ENCODE results near the gene AK5. TPM values are rescaled to one million over a fixed set of nuclear protein-coding genes. Genes with fewer than 3 reads are reported as not detected.

The AK5 gene
- total and polyA plus RNA-seq, 2 of the 13 experiments (the other 11 are each of a cell fraction or from before 2014, with no cell fraction given): not detected

DNA sequence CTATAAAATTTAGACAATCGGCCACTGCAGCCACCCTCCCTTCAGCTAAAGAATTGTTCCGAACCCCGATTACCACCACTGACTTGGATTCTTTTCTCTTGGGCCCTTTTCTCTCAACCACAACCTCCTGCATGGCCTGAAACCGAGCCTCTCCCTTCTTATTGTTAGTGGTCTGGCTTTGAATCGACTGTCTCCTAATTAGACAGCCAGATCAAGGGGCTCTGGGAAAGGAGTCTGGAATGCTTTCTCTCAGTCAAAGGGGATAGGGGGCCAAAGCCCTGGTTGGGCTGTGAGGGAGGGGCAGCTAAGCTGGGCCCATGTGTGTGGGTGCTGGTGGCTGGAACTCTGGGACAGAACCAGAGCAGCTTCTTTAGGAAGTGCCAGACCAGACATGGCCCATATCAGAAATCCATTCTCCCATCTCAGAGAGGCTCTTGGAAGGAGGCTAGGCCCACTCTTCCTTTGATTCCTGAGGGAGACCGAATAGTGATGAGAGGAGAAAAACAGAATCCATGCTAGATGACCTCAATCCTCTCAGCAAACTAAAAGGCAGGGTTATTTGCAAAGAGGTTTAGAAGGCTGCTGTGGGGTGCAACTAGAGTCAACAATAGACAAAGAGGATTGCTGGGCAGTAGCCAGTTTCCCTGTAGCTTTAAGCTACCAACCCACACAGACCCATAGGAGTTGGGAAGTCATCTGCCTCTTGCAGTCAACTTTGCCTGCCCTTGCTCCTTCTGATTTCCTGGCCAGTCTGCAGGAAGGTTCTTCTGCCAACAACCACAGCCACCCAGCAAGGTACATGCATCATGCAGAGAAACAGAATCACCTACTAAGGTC is 117.6 kb downstream of the AK5 start:
- ATAC-seq (no peak), FAIRE-seq (no peak), DNase-seq (ENCODE audit: low spot score) (no peak)
- intact Hi-C loops (cut with micrococcal nuclease; ENCODE audit: unreplicated experiment) (no loop called here), in situ Hi-C loops (cut with HindIII; ENCODE audit: extremely low pct_ligation_motif_present, low pct_unique_long_range_greater_than_20kb) (no loop called here)
- Histone ChIP-seq H4K20me1 (ENCODE audit: insufficient read depth, low read length) (no peaks in the 10 kb centered on the region), H3K9ac (ENCODE audit: insufficient read depth, low read depth, low read length) (no peak overlapping the region), H3K36me3 (replicated peaks in 1 of 2; ENCODE audit: control insufficient read depth in 1 of 2, insufficient read depth in 2 of 2, low read length in 2 of 2) (no peaks in the 10 kb centered on the region), H3K4me1 (ENCODE audit: insufficient read depth, low read length) (no peaks in the 10 kb centered on the region), H2AFZ (ENCODE audit: low read length) (no peak overlapping the region), H3K9me3 (ENCODE audit: low read length) (no peaks in the 10 kb centered on the region), H3K4me2 (ENCODE audit: low read depth, low read length) (no peak overlapping the region), H3K4me3 (replicated peaks in 1 of 3; ENCODE audit: insufficient read depth in 1 of 3, low read depth in 2 of 3, low read length in 3 of 3) (no peak overlapping the region), H3K27me3 (ENCODE audit: control insufficient read depth in 1 of 2, insufficient read depth in 2 of 2, low read length in 2 of 2) (no peaks in the 10 kb centered on the region), H3K79me2 (ENCODE audit: insufficient read depth, low read length) (no peaks in the 10 kb centered on the region), H3K27ac (ENCODE audit: extremely low read length, insufficient read depth, low read length) (no peak overlapping the region)
- WGBS (ENCODE audit: low lambda C conversion rate): 20% methylated on average over 6 of the region's 6 CpGs
- TF ChIP-seq GATAD2A (CRISPR knock-in tag; IDR thresholded peaks at IDR 0.05): no peak
- no peak for TF ChIP-seq ZNF75D (CRISPR knock-in tag; IDR thresholded peaks at IDR 0.05; ENCODE audit: borderline replicate concordance)
- BruUV-seq (replicated peaks): no TSS peak
- POLR2A ChIA-PET: no interaction called here
- CTCF ChIA-PET (ENCODE audit: low intra/inter-chr PET ratio, low total read pairs): no interaction called here

GRCh38 chr1:77400781-77401180 is 119.0 kb downstream of the AK5 start:
- no peaks in the 10 kb centered on the region for H3K27me3 ChIP-seq (ENCODE audit: control insufficient read depth in 1 of 2, insufficient read depth in 2 of 2, low read length in 2 of 2)
- no peak overlapping the region for H3K4me3 ChIP-seq (replicated peaks in 1 of 3; ENCODE audit: insufficient read depth in 1 of 3, low read depth in 2 of 3, low read length in 3 of 3)
- in situ Hi-C loops (cut with HindIII; ENCODE audit: extremely low pct_ligation_motif_present, low pct_unique_long_range_greater_than_20kb) (no loop called here), intact Hi-C loops (cut with micrococcal nuclease; ENCODE audit: unreplicated experiment) (no loop called here)
- H3K9ac ChIP-seq (ENCODE audit: insufficient read depth, low read depth, low read length): no peak overlapping the region
- H3K4me2 ChIP-seq (ENCODE audit: low read depth, low read length): no peak overlapping the region
- no peaks in the 10 kb centered on the region for H3K4me1 ChIP-seq (ENCODE audit: insufficient read depth, low read length)
- POLR2A ChIA-PET: no interaction called here
- H3K27ac ChIP-seq (ENCODE audit: extremely low read length, insufficient read depth, low read length): no peak overlapping the region
- ATAC-seq (no peak), FAIRE-seq (no peak), DNase-seq (ENCODE audit: low spot score) (no peak)
- BruUV-seq (replicated peaks): no TSS peak
- no peaks in the 10 kb centered on the region for H3K79me2 ChIP-seq (ENCODE audit: insufficient read depth, low read length)
- H4K20me1 ChIP-seq (ENCODE audit: insufficient read depth, low read length): no peaks in the 10 kb centered on the region
- CTCF ChIA-PET (ENCODE audit: low intra/inter-chr PET ratio, low total read pairs): no interaction called here
- TF ChIP-seq ESRRA (CRISPR knock-in tag; IDR thresholded peaks at IDR 0.05; ENCODE audit: low read depth) (no peak), ZNF296 (CRISPR knock-in tag; conservative IDR thresholded peaks at IDR 0.05) (no peak), ONECUT2 (CRISPR knock-in tag; IDR thresholded peaks at IDR 0.05) (no peak), ARNTL (CRISPR knock-in tag; IDR thresholded peaks at IDR 0.05) (no peak), ZNF337 (CRISPR knock-in tag; IDR thresholded peaks at IDR 0.05; ENCODE audit: borderline replicate concordance, low read depth) (no peak), KMT2A (CRISPR knock-in tag; IDR thresholded peaks at IDR 0.05) (no peak), ZNF446 (CRISPR knock-in tag; IDR thresholded peaks at IDR 0.05) (no peak), ZNF138 (CRISPR knock-in tag; IDR thresholded peaks at IDR 0.05; ENCODE audit: low read depth) (no peak)
- H3K9me3 ChIP-seq (ENCODE audit: low read length): no peaks in the 10 kb centered on the region
- 19% methylated on average over 2 of the region's 2 CpGs for WGBS (ENCODE audit: low lambda C conversion rate)
- no peaks in the 10 kb centered on the region for H3K36me3 ChIP-seq (replicated peaks in 1 of 2; ENCODE audit: control insufficient read depth in 1 of 2, insufficient read depth in 2 of 2, low read length in 2 of 2)
- no peak overlapping the region for H2AFZ ChIP-seq (ENCODE audit: low read length)
